Nephron progenitor cell (in vitro differentiated cells): ENCODE data around the gene PIGT.

Experiments used
- DNase-seq: peaks from one replicate; pipeline ENCODE4 v3.0.0; 2021
- H3K27ac Mint-ChIP-seq: 2 replicates; pipeline ENCODE4 v1.8.0; 2021; ENCODE audit warnings: mild to moderate bottlenecking, moderate library complexity, mixed read lengths
- H3K27me3 Mint-ChIP-seq: 2 replicates; pipeline ENCODE4 v1.8.0; 2021; ENCODE audit warnings: mild to moderate bottlenecking, low read depth, mixed read lengths; ENCODE audit not compliant: poor library complexity
- H3K36me3 Mint-ChIP-seq: 2 replicates; pipeline ENCODE4 v1.8.0; 2021; ENCODE audit warnings: low read depth, mixed read lengths
- H3K4me1 Mint-ChIP-seq: 2 replicates; pipeline ENCODE4 v1.8.0; 2021; ENCODE audit warnings: mixed read lengths
- H3K4me3 Mint-ChIP-seq: 2 replicates; pipeline ENCODE4 v1.8.0; 2021; ENCODE audit warnings: mild to moderate bottlenecking, moderate library complexity, mixed read lengths
- H3K9me3 Mint-ChIP-seq: 2 replicates; pipeline ENCODE4 v1.8.0; 2021; ENCODE audit warnings: mild to moderate bottlenecking, moderate library complexity, mixed read lengths
- CTCF ChIP-seq: fragments of 200-600 bp; sonication (generic); IDR thresholded peaks from 2 replicates; pipeline ENCODE4 v1.5.0; 2021; ENCODE audit warnings: antibody characterized with exemption

Gene PIGT

GRCh38 chr20:45444050-45444449 lies 28.1 kb downstream of the PIGT start:
- no peak overlapping the region for H3K4me3 Mint-ChIP-seq
- TF ChIP-seq CTCF, result no peak
- no peaks in the 10 kb centered on the region for H3K9me3 Mint-ChIP-seq
- H3K36me3 Mint-ChIP-seq, result no peaks in the 10 kb centered on the region
- no peak for DNase-seq
- peaks cover 9% of the 10 kb centered on the region for H3K4me1 Mint-ChIP-seq
- no peak overlapping the region for H3K27ac Mint-ChIP-seq
- H3K27me3 Mint-ChIP-seq, result peaks cover 10% of the 10 kb centered on the region

- Mint-ChIP-seq H3K27ac (no peak overlapping the region), H3K4me1 (peaks cover 5% of the 10 kb centered on the region)
- peak; percentile 76 for DNase-seq
These were observed 30.0 kb downstream of the PIGT start for GRCh38 chr20:45445805-45446562.

GRCh38 chr20:45448270-45448669 lies 32.3 kb downstream of the PIGT start:
- no peak for TF ChIP-seq CTCF
- no peak overlapping the region for H3K27ac Mint-ChIP-seq

More at GRCh38 chr20:45445805-45446562, 30.0 kb downstream of the PIGT start:
- peak; percentile 76 for TF ChIP-seq CTCF
- Mint-ChIP-seq H3K4me3 (no peak overlapping the region), H3K9me3 (no peaks in the 10 kb centered on the region), H3K27me3 (peaks cover 11% of the 10 kb centered on the region), H3K36me3 (no peaks in the 10 kb centered on the region)

GRCh38 chr20:45449528-45449927 lies 33.6 kb downstream of the PIGT start:
- Mint-ChIP-seq H3K4me3 (no peak overlapping the region), H3K9me3 (no peaks in the 10 kb centered on the region), H3K36me3 (no peaks in the 10 kb centered on the region), H3K4me1 (no peaks in the 10 kb centered on the region), H3K27ac (no peak overlapping the region), H3K27me3 (peaks cover 37% of the 10 kb centered on the region)
- DNase-seq, result no peak
- TF ChIP-seq CTCF, result no peak

More at GRCh38 chr20:45448270-45448669, 32.3 kb downstream of the PIGT start:
- no peaks in the 10 kb centered on the region for H3K9me3 Mint-ChIP-seq
- no peaks in the 10 kb centered on the region for H3K36me3 Mint-ChIP-seq
- H3K27me3 Mint-ChIP-seq, result peaks cover 30% of the 10 kb centered on the region
- no peak for DNase-seq
- no peaks in the 10 kb centered on the region for H3K4me1 Mint-ChIP-seq
- no peak overlapping the region for H3K4me3 Mint-ChIP-seq

- DNase-seq, result no peak
- no peaks in the 10 kb centered on the region for H3K9me3 Mint-ChIP-seq
- peak; percentile 44 for TF ChIP-seq CTCF
- no peaks in the 10 kb centered on the region for H3K4me1 Mint-ChIP-seq
- H3K4me3 Mint-ChIP-seq, result no peak overlapping the region
- no peaks in the 10 kb centered on the region for H3K36me3 Mint-ChIP-seq
- no peak overlapping the region for H3K27ac Mint-ChIP-seq
- peaks cover 37% of the 10 kb centered on the region for H3K27me3 Mint-ChIP-seq
These were observed 34.3 kb downstream of the PIGT start for GRCh38 chr20:45450097-45450818.
